HG03103 (cell line): Measurements from ENCODE around the gene TCIRG1.
"Not testable (repeated sequence)": the region's sequence is repeated elsewhere in the genome, so short reads cannot be mapped to it uniquely, and the experiment has no call there.

Experiments
- ATAC-seq: cut with Tn5 transposase; IDR thresholded peaks from one replicate; pipeline ENCODE4 v1.9.1; 2021; ENCODE audit warnings: low read depth; ENCODE audit not compliant: unreplicated experiment

The TCIRG1 gene

DNA sequence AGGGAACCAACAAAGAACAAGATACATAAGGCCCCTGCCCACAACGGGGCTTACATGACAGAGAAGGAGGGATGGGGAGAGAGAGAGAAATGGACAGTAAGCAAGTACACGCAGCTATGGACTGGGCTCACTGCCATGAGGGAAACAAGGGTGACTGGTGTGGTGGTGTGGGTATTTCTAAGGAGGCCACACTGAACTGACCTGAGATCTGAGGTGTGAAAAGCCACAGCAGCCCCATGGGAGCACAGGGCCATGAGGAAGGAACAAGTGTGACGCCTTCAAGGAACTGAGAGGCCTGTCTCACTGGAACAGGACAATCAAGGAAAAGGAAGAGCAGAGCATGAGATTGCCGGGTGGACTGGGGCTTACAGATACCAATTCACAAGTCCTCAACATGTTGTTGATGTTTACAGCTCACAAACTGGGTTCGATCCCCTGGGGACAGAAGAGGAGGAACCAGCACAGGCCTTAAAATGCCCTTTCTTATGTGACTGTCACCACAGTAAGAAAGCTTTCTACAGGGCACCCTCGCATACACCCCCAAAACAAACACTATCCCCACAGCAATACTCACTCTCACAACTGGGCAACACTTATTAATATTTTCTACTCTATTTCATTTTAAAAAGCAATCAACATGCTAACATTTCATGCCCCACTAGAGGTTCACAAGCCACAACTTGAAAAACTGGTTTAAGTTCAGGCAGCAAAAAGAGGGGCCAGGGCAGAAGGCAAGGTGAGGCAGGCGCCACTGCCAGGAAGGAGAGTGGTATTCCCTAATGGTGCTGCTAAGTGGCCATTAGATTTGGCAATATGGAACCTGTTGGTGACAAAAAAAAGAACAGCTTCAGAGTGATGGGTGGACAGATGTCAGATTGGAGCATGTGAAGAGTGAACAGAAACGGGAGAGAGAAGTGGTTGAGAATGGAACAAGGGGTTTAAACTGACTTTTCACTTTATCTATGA is 39.1 kb downstream of the TCIRG1 start:
- no peak for ATAC-seq

DNA sequence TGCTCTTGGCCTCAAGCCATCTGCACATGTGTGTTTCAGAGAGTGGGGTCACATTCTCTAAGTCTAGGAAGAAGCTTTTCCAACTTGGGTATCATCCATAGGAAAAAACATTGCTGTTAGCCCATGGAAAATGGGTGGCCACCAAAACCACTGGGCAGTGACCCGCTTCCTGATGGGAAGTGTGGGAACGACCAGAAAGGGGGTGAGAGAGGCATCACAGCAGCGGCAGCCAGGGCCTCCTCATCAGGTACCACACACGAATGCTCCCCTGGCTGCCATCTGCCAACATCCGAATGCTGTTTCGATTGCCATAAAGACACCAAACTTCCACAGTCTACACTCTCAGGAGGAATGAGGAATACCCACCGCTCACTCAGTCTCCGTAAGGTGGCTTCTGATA is 42.0 kb downstream of the TCIRG1 start:
- no peak for ATAC-seq

GRCh38 chr11:68081691-68082090 is 42.9 kb downstream of the TCIRG1 start:
- ATAC-seq: no peak

DNA sequence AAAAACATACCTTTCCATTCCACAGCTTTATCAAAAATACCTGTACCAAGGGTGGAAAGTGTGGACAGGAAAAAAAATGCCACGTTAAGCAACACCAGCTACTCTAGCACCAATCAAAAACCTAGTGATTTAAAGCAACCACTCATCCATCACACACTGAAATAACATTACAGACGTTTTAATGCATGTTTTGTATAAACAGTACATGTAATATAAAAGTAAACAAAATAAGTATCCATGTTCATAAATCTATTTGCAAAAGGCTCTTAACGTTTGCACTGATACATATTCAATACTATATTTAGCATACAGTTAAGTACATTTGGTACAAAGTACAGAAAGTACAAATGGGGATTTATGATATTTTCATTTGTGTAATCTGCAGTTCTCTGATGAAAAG is 43.7 kb downstream of the TCIRG1 start:
- ATAC-seq: no peak

DNA sequence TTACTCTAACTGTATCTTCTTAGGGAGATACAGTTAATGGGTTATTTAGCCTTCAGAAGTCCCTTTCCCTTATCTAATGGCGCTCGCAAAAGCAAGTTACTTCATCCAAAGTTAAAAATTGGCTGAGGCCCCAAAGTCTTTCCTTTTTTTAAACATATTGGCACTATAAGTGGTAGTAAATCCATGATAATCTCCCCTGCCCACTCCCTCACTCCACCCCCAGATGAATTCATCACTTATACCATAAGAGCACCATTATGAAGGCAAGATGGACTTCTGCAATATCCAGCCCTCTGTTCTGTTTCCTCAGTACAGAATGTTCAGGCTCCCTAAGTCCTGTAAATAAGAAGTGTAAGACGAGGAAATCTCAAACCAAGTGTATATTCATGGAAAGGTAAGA is 44.7 kb downstream of the TCIRG1 start:
- ATAC-seq: no peak

- ATAC-seq: no peak
Observed at GRCh38 chr11:68089679-68090078, 50.9 kb downstream of the TCIRG1 start.

GRCh38 chr11:68090287-68090686 is 51.5 kb downstream of the TCIRG1 start:
- no peak for ATAC-seq

DNA sequence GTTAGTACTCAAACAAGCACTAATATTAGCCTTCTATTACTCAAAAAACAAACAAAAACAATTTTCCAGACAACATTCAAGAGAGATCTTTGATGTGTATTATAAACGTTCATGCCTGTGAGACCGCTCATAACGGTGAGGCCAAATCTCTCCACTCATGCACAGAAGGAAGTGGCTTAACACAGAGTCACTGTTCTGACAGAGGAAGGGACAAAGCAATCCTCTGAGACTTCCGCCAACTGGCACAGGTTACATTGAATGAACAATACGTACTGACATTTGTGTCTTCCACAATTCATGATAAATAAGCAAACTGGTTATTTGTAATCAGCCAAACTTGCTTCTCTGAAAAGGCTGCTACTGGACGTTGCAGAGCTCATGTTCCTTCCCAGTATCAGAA is 51.9 kb downstream of the TCIRG1 start:
- no peak for ATAC-seq

- no peak for ATAC-seq
Observed at GRCh38 chr11:68092411-68092810, 53.6 kb downstream of the TCIRG1 start.

DNA sequence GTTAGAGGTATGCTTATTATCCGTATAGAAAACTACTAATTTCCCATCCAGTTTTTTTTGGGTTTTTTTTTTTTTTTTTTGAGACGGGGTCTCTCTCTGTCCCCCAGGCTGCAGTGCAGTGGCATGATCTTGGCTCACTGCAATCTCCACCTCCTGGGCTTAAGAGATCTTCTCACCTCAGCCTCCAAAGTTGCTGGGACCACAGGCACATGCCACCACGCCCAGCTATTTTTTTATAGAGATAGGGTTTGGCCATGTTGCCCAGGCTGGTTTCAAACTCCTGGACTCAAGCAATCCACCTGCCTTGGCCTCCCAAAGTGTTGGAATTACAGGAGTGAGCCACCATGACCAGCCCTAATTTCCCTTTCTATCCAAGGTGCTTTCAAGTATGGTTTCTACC is 54.1 kb downstream of the TCIRG1 start:
- ATAC-seq: not testable (repeated sequence)

GRCh38 chr11:68093565-68093964 is 54.7 kb downstream of the TCIRG1 start:
- no peak for ATAC-seq

GRCh38 chr11:68096962-68097361 is 58.1 kb downstream of the TCIRG1 start:
- ATAC-seq: no peak

- no peak for ATAC-seq
Observed at GRCh38 chr11:68099057-68099456, 60.2 kb downstream of the TCIRG1 start.

DNA sequence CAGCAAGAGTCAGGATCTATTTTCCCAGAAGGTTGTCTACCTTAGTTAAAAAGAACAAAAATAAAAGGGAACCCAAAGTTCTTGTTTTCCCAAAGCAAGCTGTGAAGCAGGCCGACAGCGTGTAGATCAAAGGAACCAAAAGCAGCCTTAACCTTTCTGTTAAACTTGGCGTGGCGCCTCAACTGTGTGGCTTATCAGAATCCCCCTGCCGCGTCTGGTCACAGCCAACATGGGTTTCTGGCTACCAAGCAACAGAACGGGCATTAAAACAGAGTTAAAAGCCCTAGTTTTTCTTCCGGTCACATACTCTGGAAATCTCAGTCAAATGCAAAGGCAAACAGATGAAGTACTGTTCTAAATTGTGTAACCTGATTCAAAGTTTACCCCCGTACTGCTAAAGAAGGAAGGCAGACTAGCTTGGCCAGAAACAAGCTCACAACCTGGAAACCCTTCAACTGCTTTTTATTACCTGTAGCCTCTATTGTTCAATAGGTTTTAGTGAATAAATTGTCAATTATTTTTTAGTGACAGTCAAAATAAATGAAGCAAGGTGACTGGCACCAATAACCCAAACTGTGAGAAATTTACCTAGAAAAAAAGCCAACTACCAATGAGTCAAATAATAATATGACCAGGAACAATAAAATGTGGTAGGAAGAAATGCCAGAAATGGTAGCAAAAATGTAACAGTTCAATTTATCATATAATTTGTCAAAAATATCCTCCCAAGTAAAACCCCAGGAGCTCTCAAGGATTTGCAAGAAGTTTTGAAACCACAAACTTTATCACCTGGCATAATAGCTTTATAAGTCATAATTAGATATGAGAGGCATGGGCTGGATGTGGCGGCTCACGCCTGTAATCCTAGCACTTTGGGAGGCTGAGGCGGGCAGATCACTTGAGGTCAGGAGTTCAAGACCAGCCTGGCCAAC is 60.9 kb downstream of the TCIRG1 start:
- ATAC-seq: no peak
